ENCODE measurements around the gene DUSP2.
"Not testable (repeated sequence)": the region's sequence is repeated elsewhere in the genome, so short reads cannot be mapped to it uniquely, and the experiment has no call there.

Gene DUSP2

GRCh38 chr2:96170626-96171025 is 25.4 kb upstream of the DUSP2 start:
- Mint-ChIP-seq H3K9me3 (no peaks in the 10 kb centered on the region), H3K4me1 (peaks cover 53% of the 10 kb centered on the region), H3K36me3 (no peaks in the 10 kb centered on the region), H3K27me3 (no peaks in the 10 kb centered on the region), H3K27ac (no peak overlapping the region), H3K4me3 (peak overlapping the region; percentile 17)

- H3K27me3 Mint-ChIP-seq, result no peaks in the 10 kb centered on the region
- peaks cover 56% of the 10 kb centered on the region for H3K4me1 Mint-ChIP-seq
- H3K9me3 Mint-ChIP-seq, result no peaks in the 10 kb centered on the region
- no peak overlapping the region for H3K27ac Mint-ChIP-seq
- no peak overlapping the region for H3K4me3 Mint-ChIP-seq
- H3K36me3 Mint-ChIP-seq, result no peaks in the 10 kb centered on the region
These were observed 24.7 kb upstream of the DUSP2 start for GRCh38 chr2:96169868-96170507.

- Mint-ChIP-seq H3K27me3 (no peaks in the 10 kb centered on the region), H3K9me3 (no peaks in the 10 kb centered on the region)
These were observed 22.3 kb upstream of the DUSP2 start for GRCh38 chr2:96167407-96168013.

GRCh38 chr2:96164459-96165184 is 19.4 kb upstream of the DUSP2 start:
- H3K9me3 Mint-ChIP-seq, result no peaks in the 10 kb centered on the region
- peak overlapping the region; percentile 96 for H3K27ac Mint-ChIP-seq
- H3K4me3 Mint-ChIP-seq, result peak overlapping the region; percentile 81
- H3K4me1 Mint-ChIP-seq, result peaks cover 75% of the 10 kb centered on the region
- no peaks in the 10 kb centered on the region for H3K27me3 Mint-ChIP-seq
- no peaks in the 10 kb centered on the region for H3K36me3 Mint-ChIP-seq

More at GRCh38 chr2:96167407-96168013, 22.3 kb upstream of the DUSP2 start:
- no peaks in the 10 kb centered on the region for H3K36me3 Mint-ChIP-seq
- H3K4me3 Mint-ChIP-seq, result no peak overlapping the region
- peak overlapping the region; percentile 26 for H3K27ac Mint-ChIP-seq
- peaks cover 64% of the 10 kb centered on the region for H3K4me1 Mint-ChIP-seq

GRCh38 chr2:96163768-96164429 is 18.7 kb upstream of the DUSP2 start:
- peaks cover 77% of the 10 kb centered on the region for H3K4me1 Mint-ChIP-seq
- peak overlapping the region; percentile 81 for H3K4me3 Mint-ChIP-seq
- no peaks in the 10 kb centered on the region for H3K27me3 Mint-ChIP-seq
- no peaks in the 10 kb centered on the region for H3K36me3 Mint-ChIP-seq
- no peaks in the 10 kb centered on the region for H3K9me3 Mint-ChIP-seq
- H3K27ac Mint-ChIP-seq, result peak overlapping the region; percentile 96

- Mint-ChIP-seq H3K9me3 (no peaks in the 10 kb centered on the region), H3K4me1 (peaks cover 78% of the 10 kb centered on the region), H3K27ac (peak overlapping the region; percentile 96), H3K4me3 (peak overlapping the region; percentile 81), H3K27me3 (no peaks in the 10 kb centered on the region), H3K36me3 (no peaks in the 10 kb centered on the region)
These were observed 18.2 kb upstream of the DUSP2 start for GRCh38 chr2:96163415-96163767.

- peak overlapping the region; percentile 78 for H3K27ac Mint-ChIP-seq
- H3K9me3 Mint-ChIP-seq, result no peaks in the 10 kb centered on the region
- no peaks in the 10 kb centered on the region for H3K27me3 Mint-ChIP-seq
- peak overlapping the region; percentile 63 for H3K4me3 Mint-ChIP-seq
- H3K36me3 Mint-ChIP-seq, result no peaks in the 10 kb centered on the region
- H3K4me1 Mint-ChIP-seq, result peaks cover 81% of the 10 kb centered on the region
These were observed 16.7 kb upstream of the DUSP2 start for GRCh38 chr2:96161898-96162297.

GRCh38 chr2:96160366-96160765 is 15.1 kb upstream of the DUSP2 start:
- H3K4me1 Mint-ChIP-seq, result peaks cover 90% of the 10 kb centered on the region
- not testable (repeated sequence) for H3K9me3 Mint-ChIP-seq, H3K27ac Mint-ChIP-seq, H3K36me3 Mint-ChIP-seq, H3K4me3 Mint-ChIP-seq, H3K27me3 Mint-ChIP-seq

- peak overlapping the region; percentile 74 for H3K4me3 Mint-ChIP-seq
- peaks cover 80% of the 10 kb centered on the region for H3K4me1 Mint-ChIP-seq
- H3K36me3 Mint-ChIP-seq, result no peaks in the 10 kb centered on the region
- H3K27ac Mint-ChIP-seq, result peak overlapping the region; percentile 95
- no peaks in the 10 kb centered on the region for H3K27me3 Mint-ChIP-seq
- no peaks in the 10 kb centered on the region for H3K9me3 Mint-ChIP-seq
These were observed 14.0 kb upstream of the DUSP2 start for GRCh38 chr2:96159084-96159830.

GRCh38 chr2:96158554-96158940 is 13.3 kb upstream of the DUSP2 start:
- Mint-ChIP-seq H3K36me3 (no peaks in the 10 kb centered on the region), H3K4me1 (peaks cover 77% of the 10 kb centered on the region), H3K4me3 (peak overlapping the region; percentile 86)

GRCh38 chr2:96157649-96158553 is 12.7 kb upstream of the DUSP2 start:
- Mint-ChIP-seq H3K4me3 (peak overlapping the region; percentile 86), H3K27ac (peak overlapping the region; percentile 95), H3K4me1 (peaks cover 79% of the 10 kb centered on the region)

More at GRCh38 chr2:96158554-96158940, 13.3 kb upstream of the DUSP2 start:
- Mint-ChIP-seq H3K27ac (peak overlapping the region; percentile 95), H3K27me3 (no peaks in the 10 kb centered on the region), H3K9me3 (no peaks in the 10 kb centered on the region)

GRCh38 chr2:96156926-96157648 is 11.8 kb upstream of the DUSP2 start:
- H3K27me3 Mint-ChIP-seq, result no peaks in the 10 kb centered on the region
- no peaks in the 10 kb centered on the region for H3K36me3 Mint-ChIP-seq
- peak overlapping the region; percentile 86 for H3K4me3 Mint-ChIP-seq
- peaks cover 79% of the 10 kb centered on the region for H3K4me1 Mint-ChIP-seq
- peak overlapping the region; percentile 95 for H3K27ac Mint-ChIP-seq
- no peaks in the 10 kb centered on the region for H3K9me3 Mint-ChIP-seq

More at GRCh38 chr2:96157649-96158553, 12.7 kb upstream of the DUSP2 start:
- Mint-ChIP-seq H3K9me3 (no peaks in the 10 kb centered on the region), H3K27me3 (no peaks in the 10 kb centered on the region), H3K36me3 (no peaks in the 10 kb centered on the region)

GRCh38 chr2:96156011-96156820 is 11.0 kb upstream of the DUSP2 start:
- Mint-ChIP-seq H3K27ac (peak overlapping the region; percentile 95), H3K4me3 (peak overlapping the region; percentile 86), H3K4me1 (peaks cover 82% of the 10 kb centered on the region), H3K27me3 (no peaks in the 10 kb centered on the region), H3K36me3 (no peaks in the 10 kb centered on the region), H3K9me3 (no peaks in the 10 kb centered on the region)
